GM18505 (cell line): ENCODE data around the gene WDFY1.
A peak's percentile ranks its signal among the peaks of the same experiment; 100 is the strongest.

Experiments
- ATAC-seq: cut with Tn5 transposase; IDR thresholded peaks from one replicate; pipeline ENCODE4 v1.9.1; 2021; ENCODE audit not compliant: unreplicated experiment
- POLR2A ChIP-seq: IDR thresholded peaks from 4 replicates; pipeline ENCODE4 v1.6.1; 2011; ENCODE audit warnings: borderline replicate concordance; ENCODE audit not compliant: insufficient read depth, insufficient read length; ENCODE audit errors: extremely low read depth

The WDFY1 gene, protein sequence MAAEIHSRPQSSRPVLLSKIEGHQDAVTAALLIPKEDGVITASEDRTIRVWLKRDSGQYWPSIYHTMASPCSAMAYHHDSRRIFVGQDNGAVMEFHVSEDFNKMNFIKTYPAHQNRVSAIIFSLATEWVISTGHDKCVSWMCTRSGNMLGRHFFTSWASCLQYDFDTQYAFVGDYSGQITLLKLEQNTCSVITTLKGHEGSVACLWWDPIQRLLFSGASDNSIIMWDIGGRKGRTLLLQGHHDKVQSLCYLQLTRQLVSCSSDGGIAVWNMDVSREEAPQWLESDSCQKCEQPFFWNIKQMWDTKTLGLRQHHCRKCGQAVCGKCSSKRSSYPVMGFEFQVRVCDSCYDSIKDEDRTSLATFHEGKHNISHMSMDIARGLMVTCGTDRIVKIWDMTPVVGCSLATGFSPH

DNA sequence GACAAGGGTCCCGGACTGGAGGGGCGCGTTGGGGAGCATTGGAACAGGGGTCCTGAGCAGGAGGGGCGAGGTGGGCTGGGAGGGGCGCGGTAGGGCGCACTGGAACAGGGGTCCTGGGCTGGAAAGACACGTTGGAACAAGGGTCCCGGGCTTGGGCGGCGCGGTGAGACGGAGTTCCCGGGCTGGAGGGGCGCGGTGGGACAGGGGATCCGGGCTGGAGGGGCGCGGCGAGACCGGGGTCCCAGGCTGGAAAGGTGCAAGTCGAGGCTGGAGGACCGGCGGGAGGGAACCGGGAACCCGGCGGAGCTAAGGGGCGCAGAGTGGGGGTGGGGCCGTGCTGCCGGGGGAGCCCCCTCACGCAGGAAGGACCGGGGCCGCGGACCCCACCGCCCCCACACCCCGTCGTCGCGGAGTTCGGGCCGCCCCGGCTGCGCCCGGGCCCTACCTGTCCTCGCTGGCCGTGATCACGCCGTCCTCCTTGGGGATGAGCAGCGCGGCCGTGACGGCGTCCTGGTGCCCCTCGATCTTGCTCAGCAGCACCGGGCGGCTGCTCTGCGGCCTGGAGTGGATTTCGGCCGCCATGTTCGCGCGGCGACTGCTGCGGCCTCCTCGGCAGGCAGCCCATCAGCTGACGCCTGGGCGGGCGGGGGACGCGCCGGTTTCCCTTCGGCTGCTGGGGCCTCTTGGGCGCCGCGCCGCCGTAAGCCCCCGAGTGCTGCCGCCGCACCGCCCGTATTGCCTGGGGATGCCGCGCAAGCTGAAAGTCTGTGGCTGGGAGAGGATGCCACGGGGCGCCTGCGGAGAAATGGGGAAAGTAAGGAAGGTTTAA is at the start of gene WDFY1:
Gene WDFY1, minus strand, starts transcription at position 633 of the 829 bp plus-strand sequence. Its CDS starts 51 bp downstream, at position 582.
- peak; percentile 80 for ATAC-seq
- TF ChIP-seq POLR2A = peak; percentile 93

DNA sequence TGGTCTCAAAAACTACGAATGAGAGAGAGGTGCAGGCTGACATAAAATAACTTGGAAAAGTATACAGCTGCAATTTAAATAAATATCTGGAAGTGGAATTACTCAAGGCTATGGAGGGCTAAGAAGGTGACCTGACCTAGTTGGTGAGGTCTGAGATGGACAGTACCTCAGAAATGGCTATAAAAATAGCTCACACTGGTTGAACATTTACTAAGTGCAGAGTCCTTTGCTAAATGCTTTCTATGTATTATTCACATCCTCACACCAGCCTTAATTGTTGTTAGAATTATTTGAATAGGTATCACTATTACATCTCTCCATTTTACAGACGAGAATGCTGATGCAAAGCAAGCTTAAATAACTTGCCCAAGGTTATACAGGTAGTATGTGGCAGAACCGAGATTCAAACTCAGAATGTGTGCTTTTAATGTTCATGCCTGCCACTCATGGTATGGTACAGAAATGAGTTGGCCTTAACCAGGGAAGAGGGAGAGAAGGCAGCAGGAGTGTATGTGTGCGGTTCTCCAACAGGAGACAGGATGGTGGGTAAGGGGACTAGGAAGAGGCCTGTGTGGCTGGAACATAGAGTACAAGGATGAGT is 49.5 kb upstream of the WDFY1 start:
- ATAC-seq = no peak
- TF ChIP-seq POLR2A = no peak

DNA sequence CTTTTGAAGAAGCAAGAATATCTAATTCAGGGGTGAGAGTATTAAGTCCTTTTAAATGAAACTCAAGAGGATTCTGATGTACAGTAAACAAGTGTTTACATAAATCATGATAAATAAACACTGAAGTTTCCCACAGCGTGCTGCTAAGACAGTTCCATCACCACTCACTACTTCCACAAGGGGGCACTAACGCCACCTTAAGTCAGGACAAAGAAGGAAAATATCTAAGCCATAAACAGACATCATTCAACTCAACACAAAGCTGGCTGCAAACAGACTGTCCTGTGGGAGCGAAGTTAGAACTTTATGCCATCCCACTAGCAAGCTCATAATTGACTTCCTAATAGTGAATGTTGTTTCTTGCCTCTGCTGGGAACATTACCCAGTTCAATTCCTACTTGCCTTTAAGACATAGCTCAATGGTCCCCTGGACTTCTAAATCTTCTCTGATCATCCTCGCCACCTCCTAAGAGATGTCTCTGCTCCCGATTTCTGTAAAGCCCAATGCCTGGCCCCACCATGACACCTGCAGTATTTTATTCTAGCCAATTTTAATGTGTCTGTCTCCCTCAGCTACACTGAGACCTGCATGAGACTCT is 48.6 kb upstream of the WDFY1 start:
- ATAC-seq = peak; percentile 62
- no peak for TF ChIP-seq POLR2A

DNA sequence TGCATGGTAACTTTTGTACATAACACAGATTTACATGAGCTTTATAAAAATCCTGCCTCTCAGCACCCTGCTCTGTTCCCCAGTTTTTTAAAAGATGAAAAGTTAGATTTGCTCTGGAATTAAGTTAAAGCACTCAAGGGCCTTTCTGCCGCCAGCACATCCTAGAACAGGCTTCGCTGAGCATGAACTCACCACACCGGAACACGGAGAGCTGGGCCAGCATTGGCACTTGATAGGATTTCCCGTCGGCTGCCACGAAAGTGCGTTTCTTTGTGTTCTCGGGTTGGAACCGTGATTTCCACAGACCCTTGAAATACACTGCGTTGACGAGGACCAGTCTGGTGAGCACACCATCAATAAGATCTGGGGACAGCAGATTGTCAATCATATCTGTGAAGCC is 46.5 kb upstream of the WDFY1 start:
- no peak for TF ChIP-seq POLR2A
- ATAC-seq = no peak

DNA sequence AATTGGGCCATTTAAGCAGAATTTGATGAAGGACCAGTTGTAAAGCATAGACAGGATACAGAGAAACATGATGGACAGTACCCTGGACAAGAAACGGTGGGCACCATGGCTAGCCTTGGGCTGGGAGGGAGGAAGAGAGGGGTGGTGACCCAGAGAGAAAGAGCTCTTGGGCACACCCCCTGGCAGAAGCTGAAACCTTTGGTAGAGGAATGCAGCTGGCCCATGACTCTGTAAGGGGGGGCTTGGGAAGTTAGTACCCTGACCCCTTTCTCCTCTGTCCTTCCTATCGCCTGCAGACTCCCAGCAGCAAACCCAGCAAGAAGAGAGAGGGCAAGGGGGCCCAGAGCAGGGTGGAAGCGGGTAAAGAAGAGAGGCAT is 44.7 kb upstream of the WDFY1 start:
- no peak for TF ChIP-seq POLR2A

DNA sequence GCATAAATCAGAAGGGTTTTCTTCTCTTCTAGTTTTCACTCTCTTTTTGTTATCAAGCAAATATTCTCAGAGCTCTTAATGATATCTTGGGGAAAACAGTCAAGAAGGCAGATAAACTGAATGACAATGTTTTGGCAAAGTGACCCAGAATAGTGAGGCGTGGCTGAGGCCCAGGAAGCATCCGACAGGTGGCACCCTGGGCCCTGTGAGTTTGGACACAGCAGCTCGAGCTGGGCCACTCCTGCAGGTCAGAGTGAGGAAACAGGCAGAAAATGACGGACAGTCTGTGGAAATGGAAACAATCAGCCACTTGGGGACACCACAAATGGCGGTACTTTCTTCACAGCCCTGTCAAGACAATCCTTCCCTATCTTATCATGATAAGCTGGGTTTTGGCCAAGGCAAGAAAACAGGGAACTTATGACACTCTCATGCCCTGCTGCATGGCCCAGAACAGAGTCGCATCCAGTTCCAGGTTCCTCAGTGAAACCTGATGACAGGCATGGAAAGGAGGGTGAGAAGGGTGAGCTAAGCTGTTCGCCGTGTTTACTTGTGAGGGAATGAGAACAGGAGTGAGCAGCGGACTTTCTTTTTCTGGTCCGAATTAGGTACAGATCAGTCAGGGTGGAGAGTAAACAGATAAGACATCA is 44.2 kb upstream of the WDFY1 start:
- no peak for ATAC-seq
- TF ChIP-seq POLR2A = no peak

More for the DNA sequence above, 44.7 kb upstream of the WDFY1 start:
- no peak for ATAC-seq

DNA sequence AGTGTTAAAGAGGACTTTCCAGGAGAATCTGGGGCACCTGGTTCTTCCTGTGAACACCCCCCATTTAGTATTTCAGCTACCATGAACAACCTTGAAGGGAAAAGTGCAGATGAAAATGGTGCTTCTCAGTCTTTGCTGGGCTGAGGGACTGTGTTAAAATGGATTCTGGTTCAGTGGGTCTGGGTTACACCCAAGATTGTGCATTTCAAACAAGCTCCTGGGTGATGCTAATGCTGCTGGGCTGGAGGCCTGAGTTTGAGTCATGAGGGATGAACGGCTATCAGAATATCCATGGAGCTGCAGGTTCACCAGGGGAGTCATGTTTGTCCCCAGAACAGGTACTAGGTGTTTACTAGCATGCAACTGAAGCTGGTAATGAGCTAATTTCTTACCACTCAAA is 36.1 kb upstream of the WDFY1 start:
- no peak for TF ChIP-seq POLR2A
- ATAC-seq = no peak

DNA sequence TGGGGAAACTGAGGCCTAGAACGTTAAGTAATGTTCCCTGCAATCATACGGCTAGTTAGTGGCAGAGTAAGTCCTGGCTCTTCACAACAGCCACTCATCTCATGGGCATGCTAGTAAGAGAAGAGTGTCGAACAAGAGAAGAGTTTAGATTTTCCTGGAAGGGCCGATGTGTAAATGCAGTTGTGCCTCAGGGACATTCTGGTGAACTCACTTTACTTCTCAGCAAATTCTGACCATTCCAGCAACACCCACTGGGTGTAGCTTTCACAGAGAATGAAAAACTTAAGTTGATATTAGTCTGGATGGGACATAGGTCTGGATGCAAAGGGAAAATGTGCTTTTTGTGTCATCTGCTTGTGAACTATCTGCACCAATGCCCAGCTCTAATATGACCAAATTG is 35.7 kb upstream of the WDFY1 start:
- ATAC-seq = no peak

DNA sequence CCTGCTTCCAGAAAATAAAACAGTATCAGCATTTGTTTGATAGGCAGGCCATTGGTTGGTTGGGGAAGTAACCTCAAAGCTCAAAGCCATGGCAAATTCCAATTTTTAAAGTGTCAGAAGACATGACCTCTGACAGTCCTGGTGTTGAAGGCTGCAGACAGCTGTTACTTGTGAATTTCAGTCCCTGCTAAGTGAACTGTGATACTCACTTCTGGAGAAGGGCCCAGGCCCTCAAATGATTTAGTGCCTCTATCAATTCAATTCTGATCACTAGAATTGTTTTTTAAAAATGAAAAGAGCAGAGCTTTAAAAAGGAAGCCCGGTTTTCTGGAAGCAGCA is 35.2 kb upstream of the WDFY1 start:
- TF ChIP-seq POLR2A = no peak
- no peak for ATAC-seq

More for the DNA sequence above, 35.7 kb upstream of the WDFY1 start:
- TF ChIP-seq POLR2A = no peak

DNA sequence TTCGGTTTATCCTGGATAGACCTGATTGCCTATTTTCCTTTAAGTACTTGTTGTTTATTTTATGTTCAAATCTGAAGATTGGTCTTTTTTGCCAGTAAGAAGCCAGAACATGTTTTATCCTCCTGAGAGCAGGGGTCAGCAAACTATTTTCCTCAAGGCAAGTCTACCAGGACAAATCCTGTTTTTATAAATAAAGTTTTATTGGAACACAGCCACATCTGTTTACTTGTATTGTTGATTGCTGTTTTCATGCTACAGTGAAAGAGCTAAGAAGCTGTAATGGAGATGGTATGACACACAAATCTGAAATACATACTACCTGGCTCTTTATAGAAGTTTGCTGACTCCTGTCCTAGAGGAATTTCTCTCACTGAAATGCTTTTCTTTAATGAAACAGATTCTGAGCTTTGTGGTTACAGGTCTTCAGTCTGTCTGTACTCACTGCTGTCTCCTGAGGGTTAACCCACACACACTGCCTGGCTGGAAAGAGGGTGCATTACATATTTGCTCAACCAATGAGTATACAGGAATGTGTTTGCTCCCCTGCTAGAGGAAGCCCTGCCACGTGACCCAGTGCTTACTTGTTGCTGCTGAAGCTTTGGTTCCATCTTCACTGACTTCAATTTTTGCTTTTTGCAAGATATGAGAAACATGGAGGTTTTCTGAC is 34.7 kb upstream of the WDFY1 start:
- ATAC-seq = no peak

DNA sequence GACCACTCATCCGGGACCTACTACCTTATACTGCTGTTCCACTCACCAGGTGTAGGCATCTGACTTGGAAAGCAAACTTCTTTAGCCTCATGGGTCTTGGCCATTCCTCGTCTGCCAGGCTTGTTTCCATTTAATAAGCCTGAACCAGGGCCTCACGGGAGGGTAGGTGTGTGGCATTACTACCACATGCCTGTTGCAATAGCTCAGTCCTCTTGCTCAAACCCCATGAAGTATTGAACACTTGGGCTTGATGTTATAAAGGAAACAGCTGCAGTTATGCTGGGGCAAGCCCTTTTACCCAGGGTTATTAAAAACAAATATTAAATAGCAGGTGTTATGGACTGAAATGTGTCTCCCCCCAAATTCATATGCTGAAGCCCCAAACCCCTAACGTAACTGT is 33.3 kb upstream of the WDFY1 start:
- TF ChIP-seq POLR2A = no peak
- ATAC-seq = no peak

More for the DNA sequence above, 34.7 kb upstream of the WDFY1 start:
- TF ChIP-seq POLR2A = no peak

DNA sequence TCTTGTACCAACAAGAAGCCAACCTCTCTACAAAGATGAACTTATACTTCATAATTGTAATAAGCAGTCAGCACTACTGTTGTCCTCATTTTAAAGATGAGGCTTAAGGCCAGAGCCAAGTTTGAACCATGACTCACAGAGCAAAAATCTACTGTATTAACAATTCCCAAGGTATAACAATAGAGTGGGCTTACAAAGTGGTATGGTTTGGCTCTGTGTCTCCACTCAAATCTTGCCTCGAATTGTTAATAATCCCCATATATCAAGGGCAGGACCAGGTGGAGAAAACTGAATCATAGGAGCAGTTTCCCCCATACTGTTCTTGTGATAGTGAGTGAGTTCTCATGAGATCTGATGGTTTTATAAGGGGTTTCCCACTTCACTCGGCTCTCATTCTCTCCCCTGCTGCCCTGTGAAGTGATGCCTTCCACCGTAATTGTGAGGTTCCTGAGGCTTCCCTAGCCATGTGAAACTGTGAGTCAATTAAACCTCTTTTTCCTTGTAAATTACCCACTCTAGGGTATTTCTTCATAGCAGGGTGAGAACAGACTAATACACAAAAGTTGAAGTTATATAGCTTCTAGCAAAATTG is 31.6 kb upstream of the WDFY1 start:
- TF ChIP-seq POLR2A = no peak

More for the DNA sequence above, 31.6 kb upstream of the WDFY1 start:
- ATAC-seq = no peak
